Neuron (in vitro differentiated cells): ENCODE data around the gene CCDC6.

Experiments used
- H2AFZ ChIP-seq: one replicate; pipeline ENCODE4 v1.6.1; 2013; ENCODE audit warnings: low read depth, mild to moderate bottlenecking, inconsistent platforms, low read length, moderate library complexity
- H3K27me3 ChIP-seq: one replicate; pipeline ENCODE4 v1.6.1; 2013; ENCODE audit warnings: low read length; ENCODE audit not compliant: insufficient read depth
- H3K36me3 ChIP-seq: one replicate; pipeline ENCODE4 v1.6.1; 2013; ENCODE audit warnings: low read length; ENCODE audit not compliant: insufficient read depth
- H3K4me1 ChIP-seq: one replicate; pipeline ENCODE4 v1.6.1; 2013; ENCODE audit warnings: low read length; ENCODE audit not compliant: insufficient read depth
- H3K4me3 ChIP-seq: 2 replicates; pipeline ENCODE4 v1.5.1; 2013; ENCODE audit warnings: mild to moderate bottlenecking, low read length, moderate library complexity
- H3K9me3 ChIP-seq: one replicate; pipeline ENCODE4 v1.6.1; 2013; ENCODE audit warnings: low read length

The CCDC6 gene

DNA sequence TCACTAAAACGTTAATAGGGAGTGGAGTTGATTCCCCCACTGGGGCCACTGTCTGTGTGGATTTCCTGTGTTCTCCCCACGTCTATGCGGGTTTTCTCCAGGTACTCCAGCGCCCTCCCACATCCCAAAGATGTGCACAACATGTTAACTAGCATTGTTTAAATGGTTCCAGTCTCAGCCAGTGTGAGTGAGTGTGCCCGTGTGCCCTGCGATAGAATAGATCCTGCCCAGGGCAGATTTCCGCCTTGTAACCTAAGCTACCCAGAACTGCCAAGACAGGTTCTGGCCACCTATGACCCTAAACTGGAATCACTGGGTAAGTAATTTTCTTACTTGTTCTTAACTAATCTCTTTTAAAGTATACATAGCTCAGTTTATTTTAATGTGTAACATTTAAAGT is 58.5 kb downstream of the CCDC6 start:
- no peaks in the 10 kb centered on the region for H3K9me3 ChIP-seq
- no peak overlapping the region for H2AFZ ChIP-seq
- no peaks in the 10 kb centered on the region for H3K27me3 ChIP-seq
- peaks cover 10% of the 10 kb centered on the region for H3K36me3 ChIP-seq
- H3K4me1 ChIP-seq = peaks cover 6% of the 10 kb centered on the region
- H3K4me3 ChIP-seq = no peak overlapping the region

DNA sequence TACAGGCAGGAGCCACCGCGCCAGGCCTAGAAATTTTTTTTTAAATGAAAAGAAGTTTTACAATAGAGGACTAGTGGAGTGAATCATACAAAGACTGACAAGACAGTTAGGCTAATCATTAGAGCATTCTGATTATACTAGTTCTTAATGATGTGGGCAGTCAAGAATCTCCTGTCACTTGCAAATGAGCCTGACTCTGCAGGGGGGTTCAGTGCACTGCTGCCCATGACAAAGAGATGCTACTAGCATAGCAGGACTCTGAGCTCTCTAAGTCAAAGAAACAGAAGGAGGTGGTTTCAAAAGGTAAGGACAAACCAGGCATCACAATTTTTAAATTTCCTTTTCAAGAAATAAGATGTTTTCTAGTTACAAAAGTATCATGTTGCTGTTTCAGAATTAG is 59.0 kb downstream of the CCDC6 start:
- peaks cover 6% of the 10 kb centered on the region for H3K4me1 ChIP-seq
- H2AFZ ChIP-seq = no peak overlapping the region
- H3K9me3 ChIP-seq = no peaks in the 10 kb centered on the region
- H3K27me3 ChIP-seq = no peaks in the 10 kb centered on the region
- H3K4me3 ChIP-seq = no peak overlapping the region
- H3K36me3 ChIP-seq = peaks cover 9% of the 10 kb centered on the region

DNA sequence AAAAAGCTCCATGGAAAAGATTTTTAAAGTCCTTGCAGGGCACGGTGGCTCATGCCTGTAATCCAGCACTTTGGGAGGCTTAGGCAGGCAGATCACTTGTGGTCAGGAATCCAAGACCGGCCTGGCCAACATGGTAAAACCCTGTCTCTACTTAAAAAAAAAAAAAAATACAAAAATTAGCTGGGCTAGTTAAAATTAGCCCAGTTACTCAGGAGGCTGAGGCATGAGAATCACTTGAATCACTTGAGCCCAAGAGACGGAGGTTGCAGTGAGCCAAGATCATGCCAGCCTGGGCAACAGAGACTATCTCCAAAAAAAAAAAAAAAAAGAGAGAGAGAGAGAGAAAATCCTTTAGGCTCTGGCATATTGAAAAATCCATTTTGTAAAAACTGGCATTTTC is 61.9 kb downstream of the CCDC6 start:
- Histone ChIP-seq H3K4me1 (peaks cover 6% of the 10 kb centered on the region), H3K9me3 (no peaks in the 10 kb centered on the region), H3K4me3 (no peak overlapping the region), H3K27me3 (no peaks in the 10 kb centered on the region), H3K36me3 (no peaks in the 10 kb centered on the region), H2AFZ (no peak overlapping the region)

DNA sequence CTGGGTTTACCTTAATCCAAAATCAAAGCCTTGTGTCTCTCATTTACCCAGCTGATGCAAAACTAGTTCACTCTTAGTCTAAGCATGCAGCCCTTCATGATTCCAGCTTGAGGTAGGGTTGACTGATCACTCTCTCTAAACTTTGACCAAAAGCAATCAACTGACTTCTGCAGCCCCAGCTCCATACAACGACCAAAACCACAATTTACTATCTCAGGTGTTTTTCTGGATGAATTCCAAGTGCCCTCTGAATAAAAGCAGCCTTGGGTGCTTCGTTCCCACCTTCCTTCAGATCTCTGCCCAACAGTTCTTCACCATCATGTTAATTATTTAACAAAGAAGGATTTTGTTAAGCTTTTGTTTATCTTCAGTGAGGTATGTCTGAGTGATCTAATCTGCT is 62.6 kb downstream of the CCDC6 start:
- Histone ChIP-seq H3K9me3 (no peaks in the 10 kb centered on the region), H3K27me3 (no peaks in the 10 kb centered on the region), H3K4me3 (no peak overlapping the region), H2AFZ (no peak overlapping the region), H3K4me1 (peaks cover 6% of the 10 kb centered on the region), H3K36me3 (no peaks in the 10 kb centered on the region)

DNA sequence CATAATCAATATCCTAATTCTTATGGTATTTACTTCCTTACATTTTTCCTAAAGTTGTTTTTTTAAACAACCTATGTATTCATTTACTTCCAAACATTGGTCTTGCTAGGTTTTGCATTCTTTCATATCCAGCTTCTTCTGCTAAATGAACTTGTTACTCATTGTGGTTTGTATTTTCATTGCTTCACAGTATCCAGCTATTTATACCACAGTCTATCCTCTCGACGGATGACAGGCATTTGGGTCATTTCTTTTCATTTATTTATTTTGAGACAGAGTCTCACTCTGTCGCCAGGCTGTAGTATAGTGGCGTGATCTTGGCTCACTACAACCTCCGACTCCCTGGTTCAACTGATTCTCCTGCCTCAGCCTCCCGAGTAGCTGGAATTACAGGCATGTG is 66.8 kb downstream of the CCDC6 start:
- H3K27me3 ChIP-seq = no peaks in the 10 kb centered on the region
- H3K36me3 ChIP-seq = no peaks in the 10 kb centered on the region
- H3K4me1 ChIP-seq = no peaks in the 10 kb centered on the region
- no peak overlapping the region for H2AFZ ChIP-seq
- H3K4me3 ChIP-seq = no peak overlapping the region
- no peaks in the 10 kb centered on the region for H3K9me3 ChIP-seq

DNA sequence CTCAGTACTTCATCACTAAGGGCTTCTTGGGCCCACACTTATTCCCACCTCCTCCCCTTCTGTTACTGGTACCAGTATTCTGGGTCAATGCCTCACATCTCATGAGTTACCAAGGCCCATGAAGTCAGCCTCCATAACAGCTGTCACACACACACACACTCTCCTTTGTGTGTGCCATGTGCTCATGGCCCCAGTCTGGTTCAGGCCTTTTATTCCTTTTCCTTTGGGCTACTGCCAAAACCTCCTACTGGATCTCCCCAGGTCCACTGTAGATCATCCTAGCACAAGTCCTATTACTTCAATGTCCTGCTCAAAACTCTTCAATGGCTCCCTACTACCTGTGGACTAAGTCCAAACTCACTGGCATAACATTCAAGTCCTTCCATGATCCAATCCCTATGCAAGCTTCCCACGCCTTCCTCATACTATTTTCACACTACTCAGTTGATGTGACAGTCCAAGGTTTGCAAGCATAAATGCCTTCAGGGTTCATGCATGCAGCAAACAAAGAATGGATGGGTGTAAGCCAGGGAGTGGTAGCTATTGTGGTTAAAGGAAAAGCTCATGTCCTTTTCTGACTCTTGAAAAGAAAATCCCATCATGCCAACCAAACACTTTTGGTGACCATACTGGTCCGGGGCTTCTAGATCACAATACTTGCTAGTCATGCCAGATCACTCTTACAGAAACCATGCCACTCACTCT is 68.1 kb downstream of the CCDC6 start:
- Histone ChIP-seq H3K4me1 (no peaks in the 10 kb centered on the region), H3K27me3 (no peaks in the 10 kb centered on the region), H2AFZ (no peak overlapping the region), H3K9me3 (no peaks in the 10 kb centered on the region), H3K36me3 (no peaks in the 10 kb centered on the region), H3K4me3 (no peak overlapping the region)

DNA sequence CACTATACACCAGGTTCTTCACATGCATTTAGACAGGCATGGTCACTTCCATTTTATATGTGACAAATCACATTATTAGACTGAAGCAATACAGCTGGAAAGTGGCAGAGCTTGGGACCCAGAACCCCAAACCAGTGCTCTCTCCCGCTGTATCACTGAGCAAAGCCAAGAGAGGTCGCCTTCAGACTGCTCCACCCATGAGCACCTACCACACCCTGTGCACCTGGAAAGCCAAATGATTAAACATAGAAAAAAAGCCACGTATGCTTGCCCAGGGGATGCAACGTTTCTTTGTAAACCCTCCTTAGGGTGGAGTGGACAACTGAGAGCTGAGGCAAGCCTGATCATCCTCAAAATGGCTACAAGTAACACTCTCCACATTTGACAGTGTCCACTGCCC is 72.5 kb downstream of the CCDC6 start:
- H3K4me3 ChIP-seq = no peak overlapping the region
- no peaks in the 10 kb centered on the region for H3K9me3 ChIP-seq
- peaks cover 21% of the 10 kb centered on the region for H3K36me3 ChIP-seq
- no peaks in the 10 kb centered on the region for H3K27me3 ChIP-seq
- H2AFZ ChIP-seq = no peak overlapping the region
- no peaks in the 10 kb centered on the region for H3K4me1 ChIP-seq

DNA sequence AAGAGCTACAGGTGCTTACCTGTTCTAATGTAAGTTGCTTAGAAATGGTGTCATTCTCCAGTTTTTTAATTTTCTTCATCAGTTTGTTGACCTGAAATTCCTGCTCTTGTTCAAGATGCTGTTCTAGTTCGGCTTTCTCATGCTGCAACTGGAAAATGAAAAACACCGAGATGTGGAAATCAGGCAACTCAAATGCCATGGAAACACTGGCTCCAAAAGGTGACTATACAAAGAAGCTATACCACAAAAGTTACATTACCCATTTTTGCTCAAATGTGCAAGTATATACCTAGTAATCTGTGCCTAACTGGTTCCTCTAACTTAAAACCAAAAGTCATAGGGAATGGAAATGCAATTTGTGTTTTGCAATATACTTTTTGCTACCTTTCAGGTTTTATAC is 73.8 kb downstream of the CCDC6 start:
- Histone ChIP-seq H3K4me3 (no peak overlapping the region), H2AFZ (no peak overlapping the region), H3K4me1 (no peaks in the 10 kb centered on the region), H3K27me3 (no peaks in the 10 kb centered on the region), H3K9me3 (no peaks in the 10 kb centered on the region), H3K36me3 (peaks cover 24% of the 10 kb centered on the region)

DNA sequence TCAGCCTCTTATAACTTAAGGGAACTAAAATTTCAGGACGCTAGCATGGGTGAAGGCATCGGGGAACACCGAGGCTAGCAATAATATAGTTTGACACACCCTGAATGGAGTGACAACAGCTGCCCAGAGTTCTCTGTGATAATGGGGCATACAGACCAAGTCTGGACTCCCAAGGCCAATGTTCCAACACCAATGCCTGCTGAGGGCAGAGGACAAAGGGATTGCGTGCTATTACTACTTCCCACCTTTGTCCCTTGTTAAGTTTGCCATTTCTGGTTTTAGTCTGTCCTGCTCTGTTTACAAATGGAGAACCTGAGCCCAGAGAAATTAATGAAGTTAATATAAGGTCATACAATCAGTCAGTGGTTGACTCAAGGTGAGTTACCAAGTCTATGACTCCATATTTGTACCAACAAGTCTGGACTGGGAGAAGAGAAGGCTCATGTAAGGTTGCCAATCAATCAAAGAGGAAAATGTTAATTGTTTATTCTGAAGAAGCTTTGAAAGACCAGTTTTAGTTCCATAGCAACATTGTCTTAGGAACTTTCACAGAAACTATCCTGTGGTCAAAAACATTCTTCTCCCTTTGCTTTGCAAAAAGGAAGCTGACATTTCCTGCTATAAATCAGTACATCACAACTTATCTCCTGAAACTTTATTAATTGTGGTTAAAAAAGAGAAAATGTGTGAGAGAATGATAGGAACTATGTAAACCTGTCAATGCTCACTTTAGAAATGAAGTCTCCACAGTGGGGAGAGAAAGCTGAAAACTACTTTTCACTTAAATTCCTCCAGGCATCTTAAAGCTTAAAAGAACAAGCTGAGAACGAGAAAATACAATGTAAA is 74.5 kb downstream of the CCDC6 start:
- Histone ChIP-seq H3K9me3 (no peaks in the 10 kb centered on the region), H2AFZ (no peak overlapping the region), H3K36me3 (peaks cover 24% of the 10 kb centered on the region), H3K4me1 (no peaks in the 10 kb centered on the region), H3K4me3 (no peak overlapping the region), H3K27me3 (no peaks in the 10 kb centered on the region)

DNA sequence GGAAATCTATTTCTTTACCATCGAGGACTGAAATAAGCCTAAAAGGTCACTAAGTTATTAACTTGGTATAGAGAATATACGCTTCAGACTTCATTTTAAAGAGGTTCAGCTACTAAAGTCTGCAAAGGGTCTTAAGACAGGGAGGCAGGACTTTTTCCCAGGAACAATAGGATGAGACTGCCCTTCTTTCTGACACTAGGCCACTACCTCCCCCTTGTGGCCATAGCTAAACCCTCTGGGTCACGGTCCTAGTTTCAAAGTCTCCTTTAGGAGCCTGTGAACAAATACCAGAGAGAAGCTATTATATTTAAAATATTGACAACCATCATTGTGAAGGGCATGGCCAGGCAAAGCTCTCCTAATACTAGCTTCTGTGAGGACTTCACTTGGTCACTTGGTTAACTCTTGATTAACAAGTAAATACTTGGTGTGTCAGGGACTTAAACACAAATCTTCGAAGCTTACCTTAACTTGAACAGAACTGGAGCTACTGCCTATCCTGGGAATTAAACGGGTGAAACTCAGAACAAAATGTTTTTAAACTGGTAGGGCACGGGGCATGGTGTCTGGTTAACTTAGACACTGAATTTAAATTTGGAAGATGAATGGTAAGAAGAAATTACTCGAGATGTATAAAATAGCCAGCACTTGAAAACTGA is 75.6 kb downstream of the CCDC6 start:
- peaks cover 24% of the 10 kb centered on the region for H3K36me3 ChIP-seq
- H3K9me3 ChIP-seq = peaks cover 3% of the 10 kb centered on the region
- no peaks in the 10 kb centered on the region for H3K27me3 ChIP-seq
- no peak overlapping the region for H3K4me3 ChIP-seq
- no peaks in the 10 kb centered on the region for H3K4me1 ChIP-seq
- H2AFZ ChIP-seq = no peak overlapping the region

DNA sequence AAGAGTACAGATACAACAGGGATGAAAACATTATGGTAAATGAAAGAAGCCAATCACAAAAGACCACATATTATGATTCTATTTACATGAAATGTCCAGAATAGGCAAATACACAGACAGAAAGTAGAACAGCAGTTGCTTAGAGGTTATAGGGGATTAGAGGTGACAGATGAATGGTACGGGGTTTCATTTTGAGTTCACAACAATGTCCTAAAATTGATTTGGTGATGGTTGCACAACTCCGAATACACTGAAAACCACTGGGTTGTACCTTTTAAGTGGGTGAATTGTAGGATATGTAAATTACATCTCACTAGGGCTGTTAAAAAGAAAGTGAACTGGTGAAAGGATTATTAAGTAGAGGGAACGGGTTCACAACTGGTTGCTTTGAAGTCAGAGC is 76.8 kb downstream of the CCDC6 start:
- H3K36me3 ChIP-seq = peaks cover 24% of the 10 kb centered on the region
- no peaks in the 10 kb centered on the region for H3K4me1 ChIP-seq
- no peak overlapping the region for H2AFZ ChIP-seq
- H3K27me3 ChIP-seq = no peaks in the 10 kb centered on the region
- H3K4me3 ChIP-seq = no peak overlapping the region
- peaks cover 3% of the 10 kb centered on the region for H3K9me3 ChIP-seq

DNA sequence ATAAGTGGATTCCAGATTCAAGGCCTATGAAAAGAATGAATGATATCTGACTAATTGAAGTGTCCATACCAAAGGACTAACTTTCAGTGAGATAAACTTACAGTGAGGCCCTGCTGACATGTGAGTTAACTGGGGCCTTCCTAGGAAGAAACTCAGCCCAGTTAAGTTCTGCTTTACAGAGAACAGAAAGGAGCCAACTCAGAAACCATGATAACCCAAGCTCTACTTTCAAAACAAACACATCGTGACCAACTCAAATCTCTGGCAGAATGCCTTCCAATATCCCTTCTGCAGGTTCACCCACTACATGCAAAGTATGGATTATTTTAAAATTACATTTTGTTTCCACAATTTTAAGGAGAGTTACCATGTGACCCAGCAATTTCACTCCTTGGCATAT is 77.3 kb downstream of the CCDC6 start:
- Histone ChIP-seq H3K36me3 (peaks cover 24% of the 10 kb centered on the region), H3K4me3 (no peak overlapping the region), H3K27me3 (no peaks in the 10 kb centered on the region), H2AFZ (no peak overlapping the region), H3K4me1 (no peaks in the 10 kb centered on the region), H3K9me3 (peaks cover 3% of the 10 kb centered on the region)

DNA sequence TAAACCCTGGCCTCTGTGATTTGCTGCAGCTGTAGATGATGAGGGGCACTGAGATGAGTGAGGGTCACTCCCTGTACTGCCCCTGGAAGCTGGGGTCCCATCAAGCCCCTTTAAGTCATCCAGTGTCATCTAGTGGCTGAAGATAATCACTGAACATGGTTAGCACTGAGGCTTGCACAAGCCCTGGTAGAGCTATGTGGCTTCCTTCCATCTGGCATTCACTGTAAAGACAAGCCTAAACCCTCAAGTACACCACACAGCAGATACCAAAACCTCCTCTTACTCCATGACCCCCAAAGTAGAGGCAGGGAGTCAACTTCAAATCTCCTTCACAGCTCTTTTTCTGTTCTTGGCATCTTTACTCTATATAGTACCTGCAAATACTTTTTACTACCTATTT is 80.4 kb downstream of the CCDC6 start:
- Histone ChIP-seq H3K27me3 (no peaks in the 10 kb centered on the region), H3K4me3 (no peak overlapping the region), H3K9me3 (peaks cover 15% of the 10 kb centered on the region), H3K4me1 (no peaks in the 10 kb centered on the region), H3K36me3 (peaks cover 12% of the 10 kb centered on the region), H2AFZ (no peak overlapping the region)
